ENCODE results near the gene ATRIP.

- peak; percentile 36 for TF ChIP-seq CTCF (IDR thresholded peaks at IDR 0.05; ENCODE audit: borderline replicate concordance, extremely low read depth, low read length, poor library complexity, severe bottlenecking)
- TF ChIP-seq EZH2 (IDR thresholded peaks at IDR 0.05; ENCODE audit: borderline replicate concordance, low read depth, low read length, severe bottlenecking) = no peak
These were observed 13.8 kb upstream of the ATRIP start for GRCh38 chr3:48432411-48433371.

Measured in DND-41 (cell line).